NCI-H1048 (cell line): ENCODE data around the gene CTSC.
"Not testable (repeated sequence)": the region's sequence is repeated elsewhere in the genome, so short reads cannot be mapped to it uniquely, and the experiment has no call there.

Experiments
- DNase-seq: peaks from one replicate; lab custom pipeline; 2025; lab: John Stamatoyannopoulos, UW

CTSC gene

GRCh38 chr11:88352139-88352538, 14.6 kb upstream of the CTSC start:
- DNase-seq, result no peak

- no peak for DNase-seq
Measured at GRCh38 chr11:88348870-88349269, 11.3 kb upstream of the CTSC start.

- DNase-seq, result no peak
Measured at GRCh38 chr11:88345949-88346348, 8.4 kb upstream of the CTSC start.

GRCh38 chr11:88345408-88345807, 7.9 kb upstream of the CTSC start:
- no peak for DNase-seq

- DNase-seq, result no peak
Measured at GRCh38 chr11:88344869-88345268, 7.3 kb upstream of the CTSC start.

GRCh38 chr11:88341522-88342251, 4.2 kb upstream of the CTSC start:
- DNase-seq, result no peak

- no peak for DNase-seq
Measured at GRCh38 chr11:88340366-88340935, 2.9 kb upstream of the CTSC start.

- no peak for DNase-seq
Measured at GRCh38 chr11:88337987-88338668, 592 bp upstream of the CTSC start.

- no peak for DNase-seq
Measured at GRCh38 chr11:88335284-88335683, 2.3 kb downstream of the CTSC start.

GRCh38 chr11:88333862-88334261, 3.7 kb downstream of the CTSC start:
- DNase-seq, result no peak

GRCh38 chr11:88332851-88333250, 4.7 kb downstream of the CTSC start:
- DNase-seq, result no peak

- no peak for DNase-seq
Measured at GRCh38 chr11:88330826-88331428, 6.6 kb downstream of the CTSC start.

GRCh38 chr11:88329563-88330250, 7.8 kb downstream of the CTSC start:
- DNase-seq, result no peak

- no peak for DNase-seq
Measured at GRCh38 chr11:88327462-88328143, 9.9 kb downstream of the CTSC start.

GRCh38 chr11:88327061-88327460, 10.5 kb downstream of the CTSC start:
- no peak for DNase-seq

- no peak for DNase-seq
Measured at GRCh38 chr11:88326099-88326498, 11.4 kb downstream of the CTSC start.

- no peak for DNase-seq
Measured at GRCh38 chr11:88324562-88325345, 12.8 kb downstream of the CTSC start.

GRCh38 chr11:88322881-88323280, 14.7 kb downstream of the CTSC start:
- not testable (repeated sequence) for DNase-seq

- DNase-seq, result not testable (repeated sequence)
Measured at GRCh38 chr11:88321412-88321811, 16.1 kb downstream of the CTSC start.

- no peak for DNase-seq
Measured at GRCh38 chr11:88320149-88320559, 17.4 kb downstream of the CTSC start.

- no peak for DNase-seq
Measured at GRCh38 chr11:88318017-88318416, 19.5 kb downstream of the CTSC start.
